ENCODE results near the gene ADSL. TPM values are rescaled to one million over a fixed set of nuclear protein-coding genes. Genes with fewer than 3 reads are reported as not detected.
A peak's percentile ranks its signal among the peaks of the same experiment; 100 is the strongest.

Gene ADSL
- total and polyA plus RNA-seq, 9 of the 15 experiments (the other 6 are each of a cell fraction or from before 2014, with no cell fraction given) = 112 to 322 (median 146) TPM

DNA sequence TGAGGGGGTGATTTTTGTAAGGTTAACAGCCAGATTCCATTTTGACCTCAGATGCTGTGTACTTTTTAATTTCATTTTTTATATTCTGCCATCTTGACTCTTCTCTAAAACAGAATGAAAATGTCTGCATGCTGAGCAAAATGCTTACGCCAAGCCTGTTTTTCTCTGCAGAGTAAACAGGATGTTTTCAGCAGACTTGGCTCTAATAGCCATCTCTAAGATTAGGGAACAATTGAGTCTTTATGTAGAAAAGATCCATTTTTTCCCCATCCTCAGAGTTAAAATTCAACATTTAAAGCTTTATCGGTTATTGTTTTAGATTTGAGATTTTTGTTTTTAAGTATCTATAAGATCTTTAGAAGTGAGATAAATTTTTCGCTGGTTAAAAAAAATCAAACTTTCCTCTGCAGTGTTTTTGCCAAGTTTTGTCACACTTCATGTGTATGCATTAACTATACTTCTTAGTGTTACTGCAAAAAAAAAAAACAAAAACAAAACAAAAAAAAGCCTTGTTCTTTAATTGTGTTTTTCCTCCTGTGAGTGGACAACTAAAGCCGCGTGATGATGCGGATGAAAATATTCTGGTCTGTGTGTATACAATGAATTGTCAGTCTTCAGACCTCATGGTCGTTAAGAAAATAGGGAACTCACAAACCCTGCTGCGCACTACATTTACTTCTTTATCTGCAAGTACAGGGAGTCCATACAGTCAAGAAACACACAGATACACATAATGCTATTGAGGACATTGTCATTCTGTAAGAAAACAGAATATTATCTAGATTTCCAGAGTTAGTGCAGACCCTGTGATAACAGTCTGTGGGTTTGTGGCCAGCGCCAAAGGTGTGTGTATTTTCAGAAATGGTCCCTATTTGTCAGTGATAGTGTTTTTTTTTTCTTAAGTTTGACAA is 17.5 kb upstream of the ADSL start (continued):
- TF ChIP-seq, protein P1, sequence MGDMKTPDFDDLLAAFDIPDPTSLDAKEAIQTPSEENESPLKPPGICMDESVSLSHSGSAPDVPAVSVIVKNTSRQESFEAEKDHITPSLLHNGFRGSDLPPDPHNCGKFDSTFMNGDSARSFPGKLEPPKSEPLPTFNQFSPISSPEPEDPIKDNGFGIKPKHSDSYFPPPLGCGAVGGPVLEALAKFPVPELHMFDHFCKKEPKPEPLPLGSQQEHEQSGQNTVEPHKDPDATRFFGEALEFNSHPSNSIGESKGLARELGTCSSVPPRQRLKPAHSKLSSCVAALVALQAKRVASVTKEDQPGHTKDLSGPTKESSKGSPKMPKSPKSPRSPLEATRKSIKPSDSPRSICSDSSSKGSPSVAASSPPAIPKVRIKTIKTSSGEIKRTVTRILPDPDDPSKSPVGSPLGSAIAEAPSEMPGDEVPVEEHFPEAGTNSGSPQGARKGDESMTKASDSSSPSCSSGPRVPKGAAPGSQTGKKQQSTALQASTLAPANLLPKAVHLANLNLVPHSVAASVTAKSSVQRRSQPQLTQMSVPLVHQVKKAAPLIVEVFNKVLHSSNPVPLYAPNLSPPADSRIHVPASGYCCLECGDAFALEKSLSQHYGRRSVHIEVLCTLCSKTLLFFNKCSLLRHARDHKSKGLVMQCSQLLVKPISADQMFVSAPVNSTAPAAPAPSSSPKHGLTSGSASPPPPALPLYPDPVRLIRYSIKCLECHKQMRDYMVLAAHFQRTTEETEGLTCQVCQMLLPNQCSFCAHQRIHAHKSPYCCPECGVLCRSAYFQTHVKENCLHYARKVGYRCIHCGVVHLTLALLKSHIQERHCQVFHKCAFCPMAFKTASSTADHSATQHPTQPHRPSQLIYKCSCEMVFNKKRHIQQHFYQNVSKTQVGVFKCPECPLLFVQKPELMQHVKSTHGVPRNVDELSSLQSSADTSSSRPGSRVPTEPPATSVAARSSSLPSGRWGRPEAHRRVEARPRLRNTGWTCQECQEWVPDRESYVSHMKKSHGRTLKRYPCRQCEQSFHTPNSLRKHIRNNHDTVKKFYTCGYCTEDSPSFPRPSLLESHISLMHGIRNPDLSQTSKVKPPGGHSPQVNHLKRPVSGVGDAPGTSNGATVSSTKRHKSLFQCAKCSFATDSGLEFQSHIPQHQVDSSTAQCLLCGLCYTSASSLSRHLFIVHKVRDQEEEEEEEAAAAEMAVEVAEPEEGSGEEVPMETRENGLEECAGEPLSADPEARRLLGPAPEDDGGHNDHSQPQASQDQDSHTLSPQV (IDR thresholded peaks at IDR 0.05) = no peak
- TF ChIP-seq ZNF239 (CRISPR knock-in tag; IDR thresholded peaks at IDR 0.05) (no peak), FOSL1 (tag; conservative IDR thresholded peaks at IDR 0.05) (peak; percentile 74), FOXJ3 (CRISPR knock-in tag; IDR thresholded peaks at IDR 0.05) (no peak), EGR1 (conservative IDR thresholded peaks at IDR 0.05) (no peak), CBX2 (IDR thresholded peaks at IDR 0.05; ENCODE audit: insufficient read depth, low read length, poor library complexity, severe bottlenecking) (no peak), SMAD4 (CRISPR knock-in tag; conservative IDR thresholded peaks at IDR 0.05) (peak; percentile 85), ZNF586 (CRISPR knock-in tag; conservative IDR thresholded peaks at IDR 0.05) (no peak), NONO (IDR thresholded peaks at IDR 0.05; ENCODE audit: low read depth in 2 of 2, low read length in 1 of 2) (0 out of 4 replicates have a peak, but pooled peaks of 1 of the 2 experiments have one; percentile 20), SAP30 (IDR thresholded peaks at IDR 0.05; ENCODE audit: borderline replicate concordance, insufficient read depth, low read depth, low read length, poor library complexity, severe bottlenecking) (no peak), TAF7 (tag; IDR thresholded peaks at IDR 0.05) (no peak), BCL6 (CRISPR knock-in tag; IDR thresholded peaks at IDR 0.05) (0 out of 2 replicates have a peak, but pooled peaks have one; percentile 17), NRF1 (conservative IDR thresholded peaks at IDR 0.05 in 1 of 2, IDR thresholded peaks at IDR 0.05 in 1 of 2) (peak; percentile 69 to 73), ZNF347 (CRISPR knock-in tag; IDR thresholded peaks at IDR 0.05; ENCODE audit: low read depth) (no peak), HMG20A (CRISPR knock-in tag; conservative IDR thresholded peaks at IDR 0.05) (no peak), RBM14 (IDR thresholded peaks at IDR 0.05; ENCODE audit: borderline replicate concordance, insufficient read depth, low read depth, low read length) (no peak)
- TF ChIP-seq, protein P2, sequence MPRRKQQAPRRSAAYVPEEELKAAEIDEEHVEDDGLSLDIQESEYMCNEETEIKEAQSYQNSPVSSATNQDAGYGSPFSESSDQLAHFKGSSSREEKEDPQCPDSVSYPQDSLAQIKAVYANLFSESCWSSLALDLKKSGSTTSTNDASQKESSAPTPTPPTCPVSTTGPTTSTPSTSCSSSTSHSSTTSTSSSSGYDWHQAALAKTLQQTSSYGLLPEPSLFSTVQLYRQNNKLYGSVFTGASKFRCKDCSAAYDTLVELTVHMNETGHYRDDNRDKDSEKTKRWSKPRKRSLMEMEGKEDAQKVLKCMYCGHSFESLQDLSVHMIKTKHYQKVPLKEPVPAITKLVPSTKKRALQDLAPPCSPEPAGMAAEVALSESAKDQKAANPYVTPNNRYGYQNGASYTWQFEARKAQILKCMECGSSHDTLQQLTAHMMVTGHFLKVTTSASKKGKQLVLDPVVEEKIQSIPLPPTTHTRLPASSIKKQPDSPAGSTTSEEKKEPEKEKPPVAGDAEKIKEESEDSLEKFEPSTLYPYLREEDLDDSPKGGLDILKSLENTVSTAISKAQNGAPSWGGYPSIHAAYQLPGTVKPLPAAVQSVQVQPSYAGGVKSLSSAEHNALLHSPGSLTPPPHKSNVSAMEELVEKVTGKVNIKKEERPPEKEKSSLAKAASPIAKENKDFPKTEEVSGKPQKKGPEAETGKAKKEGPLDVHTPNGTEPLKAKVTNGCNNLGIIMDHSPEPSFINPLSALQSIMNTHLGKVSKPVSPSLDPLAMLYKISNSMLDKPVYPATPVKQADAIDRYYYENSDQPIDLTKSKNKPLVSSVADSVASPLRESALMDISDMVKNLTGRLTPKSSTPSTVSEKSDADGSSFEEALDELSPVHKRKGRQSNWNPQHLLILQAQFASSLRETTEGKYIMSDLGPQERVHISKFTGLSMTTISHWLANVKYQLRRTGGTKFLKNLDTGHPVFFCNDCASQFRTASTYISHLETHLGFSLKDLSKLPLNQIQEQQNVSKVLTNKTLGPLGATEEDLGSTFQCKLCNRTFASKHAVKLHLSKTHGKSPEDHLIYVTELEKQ (CRISPR knock-in tag; IDR thresholded peaks at IDR 0.05) = no peak
- TF ChIP-seq, protein P3, sequence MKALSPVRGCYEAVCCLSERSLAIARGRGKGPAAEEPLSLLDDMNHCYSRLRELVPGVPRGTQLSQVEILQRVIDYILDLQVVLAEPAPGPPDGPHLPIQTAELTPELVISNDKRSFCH (CRISPR knock-in tag; IDR thresholded peaks at IDR 0.05) = no peak
- TF ChIP-seq, protein P3 (tag; IDR thresholded peaks at IDR 0.05) = no peak

All from K562 (cell line).